Upper lobe of left lung (tissue), 4 donors: ENCODE measurements around the gene EFNA5.
"Not testable (repeated sequence)": the region's sequence is repeated elsewhere in the genome, so short reads cannot be mapped to it uniquely, and the experiment has no call there.

Experiments
- CTCF ChIP-seq, 6 experiments: fragments of 450-650 bp in 4 of 6; fragments of 200-600 bp in 2 of 6; sonication (generic) in 2 of 6; IDR thresholded peaks; one replicate each; pipeline ENCODE4 v1.5.1; 2016 to 2019; ENCODE audit warnings: antibody characterized with exemption in 6 of 6
- POLR2A ChIP-seq, 4 donors: fragments of 450-650 bp; IDR thresholded peaks; one replicate each; pipeline ENCODE4 v1.5.1; 2016 to 2017; ENCODE audit warnings: antibody characterized with exemption in 4 of 4, mild to moderate bottlenecking in 2 of 4

DNA sequence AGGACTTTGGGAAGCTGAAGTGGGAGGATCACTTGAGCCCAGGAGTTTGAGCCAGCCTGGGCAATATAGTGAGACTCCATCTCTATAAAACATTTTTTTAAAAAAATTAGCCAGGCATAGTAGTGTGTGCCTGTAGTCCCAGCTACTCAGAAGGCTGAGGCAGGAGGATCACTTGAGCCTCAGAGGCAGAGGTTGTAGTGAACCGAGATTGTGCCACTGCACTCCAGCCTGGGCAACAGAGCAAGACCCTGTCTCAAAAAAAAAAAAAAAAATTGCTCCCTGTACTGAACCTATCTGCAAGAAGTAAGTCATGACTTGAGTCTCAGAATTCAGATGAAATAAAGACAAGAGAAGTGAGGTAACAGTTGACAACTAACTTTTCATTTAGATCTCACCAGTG lies 237.1 kb downstream of the EFNA5 start:
- TF ChIP-seq CTCF, POLR2A (IDR thresholded peaks at IDR 0.05): not testable (repeated sequence)
